ENCODE results near the gene TACO1.

The TACO1 gene

DNA sequence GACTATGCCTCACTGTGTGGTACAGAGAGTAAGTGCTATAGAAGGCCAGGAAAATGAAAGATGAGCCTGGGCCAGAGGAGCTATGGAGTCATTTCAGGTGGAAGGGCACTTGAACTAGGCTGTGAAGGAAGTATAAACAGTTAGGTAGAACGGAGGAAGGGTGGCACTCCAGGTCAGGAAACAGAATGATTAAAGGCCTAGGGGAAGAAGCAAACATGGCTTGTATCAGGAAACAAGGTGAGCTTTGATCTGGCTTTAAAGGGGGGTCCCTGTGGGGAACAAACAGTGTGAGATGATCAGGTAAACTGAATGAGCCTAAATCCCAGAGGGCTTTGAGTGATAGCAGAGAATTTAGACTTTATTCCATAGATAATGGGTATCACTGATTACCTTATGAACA is 38.4 kb downstream of the TACO1 start:
- Histone ChIP-seq H3K4me2 (ENCODE audit: low read length) (no peak overlapping the region), H3K4me3 (ENCODE audit: low read length) (no peak overlapping the region), H3K27me3 (ENCODE audit: control insufficient read depth, low read length) (no peaks in the 10 kb centered on the region), H4K20me1 (ENCODE audit: control insufficient read depth, insufficient read depth, low read depth, low read length) (0 out of 2 replicates have a peak, but pooled peaks cover 2% of the 10 kb centered on the region), H3K79me2 (ENCODE audit: control insufficient read depth, low read length) (no peaks in the 10 kb centered on the region), H3K27ac (ENCODE audit: low read depth, low read length) (no peak overlapping the region), H3F3A (ENCODE audit: control insufficient read depth, insufficient read depth) (no peaks in the 10 kb centered on the region), H3K4me1 (ENCODE audit: control insufficient read depth, low read length) (no peaks in the 10 kb centered on the region), H3K9me2 (replicated peaks; ENCODE audit: control insufficient read depth, low read length) (no peaks in the 10 kb centered on the region), H3K9me3 (ENCODE audit: control insufficient read depth, insufficient read depth, low read length) (no peaks in the 10 kb centered on the region), H3K36me3 (ENCODE audit: control insufficient read depth, low read length) (peaks cover 23% of the 10 kb centered on the region)
- TF ChIP-seq CTCF (IDR thresholded peaks at IDR 0.05; ENCODE audit: low read depth, low read length, poor library complexity, severe bottlenecking) (no peak), EZH2phosphoT487 (IDR thresholded peaks at IDR 0.05; ENCODE audit: borderline replicate concordance, low read length) (no peak)

DNA sequence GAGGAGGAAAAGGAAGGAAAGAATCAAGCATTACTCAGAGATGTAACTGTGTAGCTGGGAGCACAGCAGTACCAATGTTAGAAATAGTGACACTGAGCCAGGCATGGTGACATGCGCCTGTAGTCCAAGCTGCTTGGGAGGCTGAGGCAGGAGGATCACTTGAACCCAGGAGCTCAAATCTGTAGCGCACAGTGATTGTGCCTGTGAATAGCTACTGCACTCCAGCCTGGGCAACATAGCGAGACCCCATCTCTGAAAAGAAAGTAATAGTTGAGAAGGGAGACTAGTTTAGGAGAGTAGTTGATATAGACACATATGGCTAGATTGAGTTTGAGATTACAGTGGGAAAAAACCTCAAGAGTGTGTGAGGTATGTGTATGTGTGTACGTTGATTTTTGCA is 39.3 kb downstream of the TACO1 start:
- H3K4me2 ChIP-seq (ENCODE audit: low read length): no peak overlapping the region
- peaks cover 6% of the 10 kb centered on the region for H3K4me1 ChIP-seq (ENCODE audit: control insufficient read depth, low read length)
- no peak overlapping the region for H3K4me3 ChIP-seq (ENCODE audit: low read length)
- no peaks in the 10 kb centered on the region for H3F3A ChIP-seq (ENCODE audit: control insufficient read depth, insufficient read depth)
- no peak overlapping the region for H3K27ac ChIP-seq (ENCODE audit: low read depth, low read length)
- no peaks in the 10 kb centered on the region for H4K20me1 ChIP-seq (ENCODE audit: control insufficient read depth, insufficient read depth, low read depth, low read length)
- peaks cover 16% of the 10 kb centered on the region for H3K36me3 ChIP-seq (ENCODE audit: control insufficient read depth, low read length)
- no peak for TF ChIP-seq EZH2phosphoT487 (IDR thresholded peaks at IDR 0.05; ENCODE audit: borderline replicate concordance, low read length)
- TF ChIP-seq CTCF (IDR thresholded peaks at IDR 0.05; ENCODE audit: low read depth, low read length, poor library complexity, severe bottlenecking): no peak
- no peaks in the 10 kb centered on the region for H3K9me2 ChIP-seq (replicated peaks; ENCODE audit: control insufficient read depth, low read length)
- H3K79me2 ChIP-seq (ENCODE audit: control insufficient read depth, low read length): no peaks in the 10 kb centered on the region
- no peaks in the 10 kb centered on the region for H3K27me3 ChIP-seq (ENCODE audit: control insufficient read depth, low read length)
- H3K9me3 ChIP-seq (ENCODE audit: control insufficient read depth, insufficient read depth, low read length): no peaks in the 10 kb centered on the region

DNA sequence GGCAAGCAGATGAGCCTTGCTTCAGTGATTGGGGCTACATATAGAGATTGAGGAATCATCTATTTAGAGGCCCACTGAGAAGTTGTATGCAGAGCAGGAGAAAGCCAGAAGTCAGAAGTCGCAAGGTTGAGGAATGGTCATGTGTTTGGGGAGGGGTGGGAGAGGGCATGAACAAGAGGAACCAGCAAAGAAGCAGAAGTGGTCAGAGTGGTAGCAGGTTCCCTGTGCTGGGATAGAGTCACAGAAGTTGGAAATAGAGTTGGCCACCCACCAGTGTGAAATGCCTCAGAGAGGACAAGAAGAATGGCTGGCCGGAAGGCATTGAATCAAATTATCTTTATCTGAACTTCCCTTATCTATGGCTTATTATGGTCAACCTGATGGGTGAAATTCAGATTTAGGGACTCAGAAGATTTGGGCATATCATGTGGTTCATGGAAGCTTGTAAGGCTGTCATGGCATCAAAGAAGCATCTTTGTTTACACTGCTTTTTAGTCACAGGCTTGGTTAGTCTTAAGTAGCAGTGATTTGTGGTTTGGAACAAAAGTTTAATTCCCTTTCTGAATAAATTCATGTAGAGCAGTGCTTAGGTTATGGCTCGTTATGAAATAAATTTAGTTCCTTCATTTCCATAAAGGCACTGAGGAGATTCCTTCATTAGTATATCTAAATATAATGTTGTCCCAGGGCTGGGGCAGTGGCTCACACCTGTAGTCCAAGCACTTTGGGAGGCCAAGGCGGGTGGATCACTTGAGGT is 41.2 kb downstream of the TACO1 start:
- H3K9me2 ChIP-seq (replicated peaks; ENCODE audit: control insufficient read depth, low read length): no peaks in the 10 kb centered on the region
- H3K79me2 ChIP-seq (ENCODE audit: control insufficient read depth, low read length): no peaks in the 10 kb centered on the region
- peaks cover 25% of the 10 kb centered on the region for H3K4me1 ChIP-seq (ENCODE audit: control insufficient read depth, low read length)
- no peaks in the 10 kb centered on the region for H3F3A ChIP-seq (ENCODE audit: control insufficient read depth, insufficient read depth)
- no peaks in the 10 kb centered on the region for H3K9me3 ChIP-seq (ENCODE audit: control insufficient read depth, insufficient read depth, low read length)
- H3K4me3 ChIP-seq (ENCODE audit: low read length): no peak overlapping the region
- TF ChIP-seq CTCF (IDR thresholded peaks at IDR 0.05; ENCODE audit: low read depth, low read length, poor library complexity, severe bottlenecking) (no peak), EZH2phosphoT487 (IDR thresholded peaks at IDR 0.05; ENCODE audit: borderline replicate concordance, low read length) (no peak)
- no peak overlapping the region for H3K27ac ChIP-seq (ENCODE audit: low read depth, low read length)
- H3K36me3 ChIP-seq (ENCODE audit: control insufficient read depth, low read length): peaks cover 13% of the 10 kb centered on the region
- no peak overlapping the region for H3K4me2 ChIP-seq (ENCODE audit: low read length)
- no peaks in the 10 kb centered on the region; the same call in 1 of the 2 replicates for H4K20me1 ChIP-seq (ENCODE audit: control insufficient read depth, insufficient read depth, low read depth, low read length)
- H3K27me3 ChIP-seq (ENCODE audit: control insufficient read depth, low read length): no peaks in the 10 kb centered on the region
